ENCODE results near the gene TGFA. TPM values are rescaled to one million over a fixed set of nuclear protein-coding genes. Genes with fewer than 3 reads are reported as not detected.

The TGFA gene
- total RNA-seq, 2 donors from 2014 or later = 1.1 to 1.9 TPM

DNA sequence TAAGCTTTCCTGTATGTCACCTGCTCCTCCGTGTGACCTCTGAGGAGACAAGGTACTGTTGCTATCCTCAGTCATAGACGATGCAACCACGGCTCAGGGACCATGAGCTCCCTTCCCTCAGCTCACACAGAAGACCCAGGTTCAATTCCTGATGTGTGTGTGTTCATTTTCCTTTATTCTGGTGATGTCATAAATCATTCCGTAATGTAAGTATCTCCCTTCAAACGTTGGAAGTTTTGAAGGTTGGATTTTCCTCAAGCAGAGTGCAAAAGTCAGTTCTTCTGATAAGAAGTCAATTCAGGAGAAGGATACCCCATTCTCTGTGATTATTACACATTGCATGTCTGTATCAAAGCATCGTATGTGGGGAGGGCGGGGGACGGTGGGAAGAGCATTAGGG, 132.9 kb downstream of the TGFA start:
- no peaks in the 10 kb centered on the region for H3K9me3 ChIP-seq
- TF ChIP-seq, protein P1, sequence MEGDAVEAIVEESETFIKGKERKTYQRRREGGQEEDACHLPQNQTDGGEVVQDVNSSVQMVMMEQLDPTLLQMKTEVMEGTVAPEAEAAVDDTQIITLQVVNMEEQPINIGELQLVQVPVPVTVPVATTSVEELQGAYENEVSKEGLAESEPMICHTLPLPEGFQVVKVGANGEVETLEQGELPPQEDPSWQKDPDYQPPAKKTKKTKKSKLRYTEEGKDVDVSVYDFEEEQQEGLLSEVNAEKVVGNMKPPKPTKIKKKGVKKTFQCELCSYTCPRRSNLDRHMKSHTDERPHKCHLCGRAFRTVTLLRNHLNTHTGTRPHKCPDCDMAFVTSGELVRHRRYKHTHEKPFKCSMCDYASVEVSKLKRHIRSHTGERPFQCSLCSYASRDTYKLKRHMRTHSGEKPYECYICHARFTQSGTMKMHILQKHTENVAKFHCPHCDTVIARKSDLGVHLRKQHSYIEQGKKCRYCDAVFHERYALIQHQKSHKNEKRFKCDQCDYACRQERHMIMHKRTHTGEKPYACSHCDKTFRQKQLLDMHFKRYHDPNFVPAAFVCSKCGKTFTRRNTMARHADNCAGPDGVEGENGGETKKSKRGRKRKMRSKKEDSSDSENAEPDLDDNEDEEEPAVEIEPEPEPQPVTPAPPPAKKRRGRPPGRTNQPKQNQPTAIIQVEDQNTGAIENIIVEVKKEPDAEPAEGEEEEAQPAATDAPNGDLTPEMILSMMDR (IDR thresholded peaks at IDR 0.05) = no peak
- H3K36me3 ChIP-seq = no peaks in the 10 kb centered on the region
- H3K27me3 ChIP-seq (replicated peaks; ENCODE audit: insufficient read depth) = no peaks in the 10 kb centered on the region
- no peak for DNase-seq (ENCODE audit: low spot score)
- no peak overlapping the region for H3K4me3 ChIP-seq
- no peak overlapping the region for H3K27ac ChIP-seq
- ATAC-seq (ENCODE audit: insufficient number of reproducible peaks, low FRiP score, low read depth) = no peak
- H3K4me1 ChIP-seq (ENCODE audit: control insufficient read depth in 1 of 2, low read depth in 2 of 2) = no peaks in the 10 kb centered on the region

DNA sequence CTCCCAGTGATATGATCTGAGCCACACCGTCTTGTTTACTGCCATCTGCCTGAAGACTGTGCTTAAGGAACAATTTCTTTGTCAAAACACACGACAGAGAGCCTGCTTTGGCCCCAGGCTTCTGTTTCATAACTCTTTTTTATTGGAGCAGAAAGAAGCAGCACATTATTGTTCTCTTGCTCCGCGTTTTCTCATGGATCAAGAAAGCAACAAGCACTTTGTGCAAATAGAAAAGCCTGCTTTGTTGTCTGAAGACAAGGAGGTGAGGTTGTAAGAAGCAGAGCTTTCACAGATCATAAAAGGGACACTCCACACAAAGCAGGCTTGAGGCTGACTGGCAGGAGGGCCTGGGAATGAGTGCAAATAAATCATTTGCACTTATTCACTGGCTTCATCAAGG, 133.5 kb downstream of the TGFA start:
- ATAC-seq (ENCODE audit: insufficient number of reproducible peaks, low FRiP score, low read depth) (no peak), DNase-seq (ENCODE audit: low spot score) (no peak)
- Histone ChIP-seq H3K4me3 (no peak overlapping the region), H3K27ac (no peak overlapping the region), H3K36me3 (no peaks in the 10 kb centered on the region), H3K4me1 (ENCODE audit: control insufficient read depth in 1 of 2, low read depth in 2 of 2) (no peaks in the 10 kb centered on the region), H3K27me3 (replicated peaks; ENCODE audit: insufficient read depth) (no peaks in the 10 kb centered on the region), H3K9me3 (no peaks in the 10 kb centered on the region)
- TF ChIP-seq, protein P1 (IDR thresholded peaks at IDR 0.05) = no peak

DNA sequence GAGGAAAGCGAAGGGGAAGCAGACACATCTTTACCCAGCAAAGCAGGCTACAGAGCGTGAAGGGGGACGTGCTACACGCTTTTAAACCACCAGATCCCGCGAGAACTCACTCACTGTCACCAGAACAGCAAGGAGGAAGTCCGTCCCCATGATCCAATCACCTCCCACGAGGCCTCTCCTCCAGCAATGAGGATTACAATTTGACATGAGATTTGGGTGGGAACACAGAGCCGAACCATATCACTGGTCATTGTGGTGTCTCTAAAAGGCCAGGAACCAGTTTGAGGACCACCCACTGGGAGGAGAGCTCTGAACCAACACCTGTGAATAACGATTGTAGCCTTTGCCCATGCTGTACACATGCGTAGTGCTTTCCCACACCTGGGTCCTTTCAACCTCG, 135.1 kb downstream of the TGFA start:
- H3K4me1 ChIP-seq (ENCODE audit: control insufficient read depth in 1 of 2, low read depth in 2 of 2) = no peaks in the 10 kb centered on the region
- ATAC-seq (ENCODE audit: insufficient number of reproducible peaks, low FRiP score, low read depth) = no peak

DNA sequence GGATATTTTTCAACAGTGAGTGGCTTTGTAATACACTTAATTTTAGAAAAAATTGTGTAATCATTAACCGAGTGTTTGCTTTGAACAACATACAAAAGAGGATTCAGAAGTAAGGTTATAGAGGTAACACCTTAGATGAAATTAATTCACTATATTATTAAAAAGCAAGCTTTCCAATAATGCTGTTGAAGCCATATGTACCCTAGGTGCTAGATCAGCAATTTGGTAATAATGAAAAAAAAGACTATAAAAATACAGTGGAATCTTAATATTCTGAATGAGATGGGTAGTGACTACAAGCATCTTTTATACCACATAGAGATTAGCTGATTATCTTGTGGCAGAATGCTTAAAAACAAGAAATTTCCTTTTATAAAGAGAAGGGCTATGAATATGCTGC, 136.6 kb downstream of the TGFA start:
- no peaks in the 10 kb centered on the region for H3K36me3 ChIP-seq
- no peak for ATAC-seq (ENCODE audit: insufficient number of reproducible peaks, low FRiP score, low read depth)
- H3K4me1 ChIP-seq (ENCODE audit: control insufficient read depth in 1 of 2, low read depth in 2 of 2) = no peaks in the 10 kb centered on the region
- no peaks in the 10 kb centered on the region for H3K9me3 ChIP-seq
- no peak overlapping the region for H3K4me3 ChIP-seq
- TF ChIP-seq, protein P1 (IDR thresholded peaks at IDR 0.05) = no peak
- H3K27me3 ChIP-seq (replicated peaks; ENCODE audit: insufficient read depth) = no peaks in the 10 kb centered on the region
- H3K27ac ChIP-seq = no peak overlapping the region
- no peak for DNase-seq (ENCODE audit: low spot score)

More for the DNA sequence above, 135.1 kb downstream of the TGFA start:
- Histone ChIP-seq H3K36me3 (no peaks in the 10 kb centered on the region), H3K27ac (no peak overlapping the region), H3K27me3 (replicated peaks; ENCODE audit: insufficient read depth) (no peaks in the 10 kb centered on the region), H3K9me3 (no peaks in the 10 kb centered on the region), H3K4me3 (no peak overlapping the region)
- TF ChIP-seq, protein P1 (IDR thresholded peaks at IDR 0.05) = no peak
- no peak for DNase-seq (ENCODE audit: low spot score)

DNA sequence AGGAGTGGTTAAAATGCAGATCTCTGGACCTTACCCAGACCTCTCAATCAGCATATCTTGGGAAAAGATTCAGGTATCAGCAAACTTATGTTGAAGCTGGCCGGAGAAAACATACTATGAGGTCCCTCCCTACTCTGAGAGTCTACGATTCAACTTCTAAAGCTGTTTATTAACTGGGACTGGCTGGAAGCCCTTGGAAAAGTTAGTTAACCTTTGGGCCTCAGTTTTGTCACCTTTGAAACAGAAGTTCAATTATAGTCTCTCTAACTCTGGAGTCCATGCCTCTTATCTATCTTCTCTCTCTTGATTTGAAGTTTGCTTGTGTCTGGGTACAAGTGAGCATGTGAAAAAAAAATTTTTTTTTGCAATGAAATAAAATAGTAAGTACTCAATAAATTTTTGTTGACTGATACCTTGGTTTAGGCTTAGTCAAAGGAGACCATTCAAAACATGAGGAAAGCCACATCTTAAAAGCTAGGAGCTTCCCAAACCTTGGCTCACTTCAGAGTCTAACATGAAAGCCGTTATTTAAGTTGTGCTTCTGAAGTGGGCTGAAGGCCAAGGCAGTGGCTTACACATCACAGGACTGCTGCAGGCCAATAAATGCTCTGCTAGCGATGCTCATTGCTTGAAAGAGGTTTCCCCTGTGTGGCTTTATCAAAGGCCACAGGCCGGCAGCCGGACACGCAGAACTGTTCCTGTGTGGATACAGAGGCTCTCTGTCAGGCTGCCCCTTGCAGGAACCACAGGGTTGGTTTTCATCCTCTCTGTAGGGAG, 141.1 kb downstream of the TGFA start:
- no peaks in the 10 kb centered on the region for H3K9me3 ChIP-seq
- H3K4me3 ChIP-seq = no peak overlapping the region
- no peaks in the 10 kb centered on the region for H3K36me3 ChIP-seq
- DNase-seq (ENCODE audit: low spot score) (no peak), ATAC-seq (ENCODE audit: insufficient number of reproducible peaks, low FRiP score, low read depth) (no peak)
- H3K4me1 ChIP-seq (ENCODE audit: control insufficient read depth in 1 of 2, low read depth in 2 of 2) = no peaks in the 10 kb centered on the region
- no peak overlapping the region for H3K27ac ChIP-seq
- TF ChIP-seq, protein P1 (IDR thresholded peaks at IDR 0.05) = no peak
- no peaks in the 10 kb centered on the region for H3K27me3 ChIP-seq (replicated peaks; ENCODE audit: insufficient read depth)

Data from thoracic aorta (tissue), 2 donors.